ENCODE results near the gene PUSL1.
"Not testable (repeated sequence)": the region's sequence is repeated elsewhere in the genome, so short reads cannot be mapped to it uniquely, and the experiment has no call there.

Gene PUSL1

DNA sequence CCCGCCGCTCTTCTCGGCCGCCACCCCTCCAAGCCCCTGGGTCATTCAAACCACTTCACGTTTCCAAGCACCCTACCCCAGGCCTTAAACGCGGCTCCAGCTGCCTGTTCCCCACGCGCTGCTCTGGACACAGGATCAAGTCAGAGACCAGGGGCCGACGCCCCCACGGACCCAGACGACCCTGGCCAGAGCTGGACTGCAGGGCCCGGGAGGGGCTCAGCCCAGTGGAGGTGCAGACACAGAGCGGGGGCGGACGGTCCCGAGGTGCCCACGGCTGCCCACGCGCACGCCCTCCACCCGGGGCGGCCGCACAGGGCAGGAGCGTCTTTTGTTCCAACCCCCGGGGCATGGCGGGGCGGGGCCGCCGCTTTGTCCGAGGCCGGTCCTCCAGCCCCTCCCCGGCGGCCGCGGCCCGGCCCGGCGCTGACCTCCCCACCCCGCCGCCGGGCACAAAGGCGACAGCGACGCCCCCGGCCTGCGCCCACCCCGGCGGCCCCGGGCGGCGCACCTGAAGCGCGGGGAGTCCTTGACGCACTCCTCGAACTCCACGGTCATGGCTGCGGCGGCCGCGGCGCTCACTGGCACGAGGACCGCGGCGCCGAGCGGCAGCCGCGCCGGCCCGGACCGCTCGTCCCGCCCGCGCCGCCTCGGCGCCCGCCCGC lies 1.0 kb upstream of the PUSL1 start:
- DNase-seq (ENCODE audit: extremely low read depth in 1 of 2, low read depth in 1 of 2), result no peak

GRCh38 chr1:1308756-1309250 lies 406 bp downstream of the PUSL1 start:
- no peak for DNase-seq (ENCODE audit: extremely low read depth in 1 of 2, low read depth in 1 of 2)

DNA sequence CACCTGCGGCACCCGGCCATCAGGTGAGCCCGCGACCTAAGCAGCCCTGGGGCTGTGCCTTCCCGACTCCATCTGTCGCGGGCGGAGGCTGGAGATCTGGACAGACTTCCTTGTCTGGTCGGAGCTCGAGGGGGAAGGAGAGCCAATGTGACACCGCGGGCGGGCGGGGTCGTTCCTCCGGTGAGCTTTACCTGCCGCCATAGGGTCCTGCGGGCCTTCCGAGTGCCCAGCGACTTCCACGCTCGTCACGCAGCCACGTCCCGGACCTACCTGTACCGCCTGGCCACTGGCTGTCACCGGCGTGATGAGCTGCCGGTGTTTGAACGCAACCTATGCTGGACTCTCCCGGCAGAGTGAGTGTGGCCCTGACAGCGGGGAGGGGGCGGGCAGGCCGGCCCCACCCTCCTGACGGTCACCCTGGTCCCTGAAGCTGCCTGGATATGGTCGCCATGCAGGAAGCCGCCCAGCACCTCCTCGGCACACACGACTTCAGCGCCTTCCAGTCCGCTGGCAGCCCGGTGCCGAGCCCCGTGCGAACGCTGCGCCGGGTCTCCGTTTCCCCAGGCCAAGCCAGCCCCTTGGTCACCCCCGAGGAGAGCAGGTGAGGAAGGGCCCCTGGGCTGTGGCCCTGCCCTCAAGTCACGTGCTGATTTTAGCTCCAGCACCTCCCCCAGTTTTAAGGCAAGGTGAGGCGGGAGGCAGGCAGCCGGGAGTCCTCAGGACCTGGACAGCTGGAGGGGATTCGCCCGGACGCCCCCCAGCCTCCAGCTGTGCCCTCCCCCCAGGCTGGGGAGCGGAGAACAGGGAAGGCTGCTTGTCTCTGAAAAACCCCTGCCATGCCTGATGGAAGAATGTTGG lies 1.1 kb downstream of the PUSL1 start:
- DNase-seq (ENCODE audit: extremely low read depth in 1 of 2, low read depth in 1 of 2), result no peak

DNA sequence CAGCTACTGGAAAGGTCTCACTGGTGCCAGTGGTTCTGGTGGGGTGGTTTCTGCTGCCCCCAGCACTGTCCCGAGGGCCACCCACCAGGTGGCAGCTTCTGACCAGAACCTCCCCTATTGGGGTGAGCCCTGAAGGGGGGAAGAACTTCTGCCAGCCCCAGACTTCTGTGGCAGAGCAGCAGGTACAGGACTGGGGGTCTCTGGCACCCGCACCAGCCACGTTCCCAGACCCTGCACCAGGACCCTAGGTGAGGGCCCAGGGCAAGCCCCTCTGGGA lies 1.6 kb downstream of the PUSL1 start:
- no peak for DNase-seq (ENCODE audit: extremely low read depth in 1 of 2, low read depth in 1 of 2)

DNA sequence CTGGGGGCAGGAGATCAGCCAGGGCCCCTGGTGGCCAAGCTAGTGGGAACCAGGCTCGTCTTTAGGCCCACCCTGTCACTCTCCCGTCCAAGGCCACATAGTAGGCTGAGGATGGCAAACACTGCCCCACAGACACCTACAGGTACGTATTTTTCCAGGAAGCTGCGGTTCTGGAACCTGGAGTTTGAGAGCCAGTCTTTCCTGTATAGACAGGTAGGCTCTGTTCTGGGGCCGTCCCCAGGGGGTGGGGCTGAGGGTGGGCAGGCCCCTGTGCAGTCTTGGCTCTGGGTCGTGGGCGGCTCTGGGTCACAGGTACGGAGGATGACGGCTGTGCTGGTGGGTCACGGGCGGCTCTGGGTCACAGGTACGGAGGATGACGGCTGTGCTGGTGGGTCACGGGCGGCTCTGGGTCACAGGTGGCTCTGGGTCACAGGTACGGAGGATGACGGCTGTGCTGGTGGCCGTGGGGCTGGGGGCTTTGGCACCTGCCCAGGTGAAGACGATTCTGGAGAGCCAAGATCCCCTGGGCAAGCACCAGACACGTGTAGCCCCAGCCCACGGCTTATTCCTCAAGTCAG lies 2.2 kb downstream of the PUSL1 start:
- DNase-seq (ENCODE audit: extremely low read depth in 1 of 2, low read depth in 1 of 2), result no peak

DNA sequence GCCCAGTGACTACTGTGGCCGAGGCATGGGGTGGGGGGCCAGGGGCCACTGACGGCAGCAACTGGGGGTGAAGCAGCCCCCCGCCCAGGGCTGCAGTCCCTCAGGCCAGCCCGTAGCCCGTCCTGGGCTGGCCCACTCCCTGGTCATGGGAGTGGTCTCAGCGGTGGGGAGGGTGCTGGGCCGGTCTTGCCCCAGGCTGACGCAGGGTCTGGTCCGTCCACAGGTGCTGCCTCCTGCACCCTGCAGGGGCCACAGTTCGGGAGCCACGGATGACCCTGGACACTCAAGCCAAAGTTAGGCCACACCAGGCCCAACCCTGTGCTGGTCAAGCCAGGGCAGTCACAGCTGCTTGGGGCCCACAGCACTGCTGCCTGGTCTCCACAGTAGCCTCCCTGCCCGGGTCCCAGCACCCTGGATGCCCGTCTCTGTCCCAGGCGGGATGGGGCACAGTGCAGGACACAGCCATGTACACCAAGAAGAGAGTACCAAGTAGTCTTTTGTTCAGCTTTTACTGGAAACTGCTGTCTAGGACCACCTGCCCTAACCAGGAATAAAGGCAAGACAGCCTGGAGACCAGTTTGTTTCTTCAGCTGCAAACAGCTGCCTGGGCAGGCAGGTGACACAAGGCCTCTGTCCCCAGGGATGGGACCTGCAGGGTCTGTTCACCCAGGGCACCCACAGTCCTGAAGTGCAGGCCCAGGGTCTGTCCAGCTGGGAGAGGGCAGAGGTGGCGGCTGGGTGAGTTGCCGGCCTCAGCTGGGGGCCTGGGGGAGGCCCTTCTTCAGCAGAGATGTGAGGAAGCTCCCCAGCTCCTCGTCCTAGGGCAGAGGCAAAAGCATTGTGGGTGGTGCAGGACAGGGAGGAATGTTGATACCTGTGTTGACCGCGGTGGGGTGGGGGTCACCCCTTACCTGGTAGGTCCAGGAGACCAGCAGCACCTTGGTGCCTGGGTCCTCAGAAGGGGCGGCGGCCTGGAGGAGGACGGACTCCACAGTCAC lies 3.0 kb downstream of the PUSL1 start:
- DNase-seq (ENCODE audit: extremely low read depth in 1 of 2, low read depth in 1 of 2), result no peak

GRCh38 chr1:1312450-1313314 lies 4.3 kb downstream of the PUSL1 start:
- DNase-seq (ENCODE audit: extremely low read depth in 1 of 2, low read depth in 1 of 2), result no peak

GRCh38 chr1:1313500-1314236 lies 5.3 kb downstream of the PUSL1 start:
- no peak for DNase-seq (ENCODE audit: extremely low read depth in 1 of 2, low read depth in 1 of 2)

GRCh38 chr1:1314237-1314586 lies 5.8 kb downstream of the PUSL1 start:
- no peak for DNase-seq (ENCODE audit: extremely low read depth in 1 of 2, low read depth in 1 of 2)

- DNase-seq (ENCODE audit: extremely low read depth in 1 of 2, low read depth in 1 of 2), result no peak
These were observed 6.4 kb downstream of the PUSL1 start for GRCh38 chr1:1314678-1315335.

DNA sequence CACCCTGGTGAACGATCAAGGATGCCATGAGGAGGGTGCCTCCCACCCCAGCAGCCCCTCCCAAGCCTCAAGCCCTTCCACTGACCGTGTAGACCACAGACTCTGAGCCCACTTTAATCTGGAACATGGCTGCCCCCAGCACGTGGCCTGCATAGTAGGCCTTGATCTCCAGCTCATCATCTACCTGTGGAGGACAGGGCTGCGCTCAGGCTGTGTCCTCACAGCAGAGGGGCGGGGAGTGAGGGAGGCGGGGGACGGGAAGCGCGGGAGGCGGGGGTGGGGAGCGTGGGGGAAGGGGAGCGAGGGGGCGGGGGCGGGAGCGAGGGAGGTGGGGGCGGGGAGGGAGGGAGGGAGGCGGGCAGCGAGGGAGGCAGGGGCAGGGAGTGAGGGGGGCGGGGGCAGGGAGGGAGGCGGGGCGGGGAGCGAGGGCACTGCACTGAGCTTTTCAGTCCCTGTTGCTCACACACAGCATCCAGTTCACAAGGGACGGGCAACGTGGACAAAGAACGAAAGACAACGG lies 7.1 kb downstream of the PUSL1 start:
- DNase-seq (ENCODE audit: extremely low read depth in 1 of 2, low read depth in 1 of 2), result no peak

DNA sequence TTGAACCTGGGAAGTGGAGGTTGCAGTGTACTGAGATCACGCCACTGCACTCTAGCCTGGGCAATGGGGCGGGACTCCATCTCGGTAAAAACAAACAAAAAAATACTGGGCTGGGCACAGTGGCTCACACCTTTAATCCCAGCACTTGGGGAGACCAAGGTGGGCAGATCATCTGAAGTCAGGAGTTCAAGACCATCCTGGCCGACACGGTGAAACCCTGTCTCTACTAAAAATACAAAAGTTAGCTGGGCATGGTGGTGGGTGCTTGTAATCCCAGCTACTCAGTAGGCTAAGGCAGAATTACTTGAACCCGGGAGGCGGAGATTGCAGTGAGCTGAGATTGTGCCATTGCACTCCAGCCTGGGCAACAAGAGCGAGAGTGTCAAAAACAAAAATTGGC lies 7.8 kb downstream of the PUSL1 start:
- not testable (repeated sequence) for DNase-seq (ENCODE audit: extremely low read depth in 1 of 2, low read depth in 1 of 2)

DNA sequence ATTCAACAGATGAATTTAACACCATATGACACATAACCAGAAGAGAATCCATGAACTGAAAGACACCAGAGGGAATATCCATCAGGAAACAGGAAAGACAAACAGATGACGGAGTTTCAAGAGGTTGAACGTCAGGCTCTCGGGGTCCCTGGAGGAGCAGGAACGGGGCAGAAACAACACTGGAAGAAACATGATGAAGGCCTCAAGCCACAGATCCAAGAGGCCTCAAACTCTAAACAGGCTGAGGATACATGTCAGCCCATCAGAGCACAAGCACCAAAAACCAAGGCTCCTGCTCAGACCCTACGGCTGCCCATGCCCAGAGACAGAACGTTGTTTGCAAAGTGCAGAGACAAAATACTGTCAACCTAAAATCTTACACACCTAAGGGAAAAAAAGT lies 9.0 kb downstream of the PUSL1 start:
- no peak for DNase-seq (ENCODE audit: extremely low read depth in 1 of 2, low read depth in 1 of 2)

DNA sequence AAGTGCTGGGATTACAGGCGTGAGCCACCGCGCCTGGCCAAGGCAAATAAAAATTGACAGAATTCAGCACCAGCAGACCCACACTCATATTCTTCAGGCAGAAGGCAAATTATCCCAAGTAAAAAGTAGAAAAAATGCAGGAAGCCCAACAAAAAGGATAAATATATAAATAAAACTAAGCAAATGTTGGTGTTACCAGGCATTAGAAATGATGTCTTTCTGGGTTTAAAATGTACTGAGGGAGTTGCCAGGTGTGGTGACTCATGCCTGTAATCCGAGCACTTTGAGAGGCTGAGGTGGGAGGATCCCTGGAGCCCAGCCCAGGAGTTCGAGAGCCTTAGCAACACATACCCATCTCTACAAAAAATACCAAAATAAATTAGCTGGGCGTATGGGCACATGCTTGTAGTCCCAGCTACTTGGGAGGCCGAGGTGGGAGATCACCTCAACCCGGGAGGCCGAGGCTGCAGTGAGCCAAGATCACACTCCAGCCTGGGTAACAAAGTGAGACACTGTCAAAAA lies 9.8 kb downstream of the PUSL1 start:
- no peak for DNase-seq (ENCODE audit: extremely low read depth in 1 of 2, low read depth in 1 of 2)

- no peak for DNase-seq (ENCODE audit: extremely low read depth in 1 of 2, low read depth in 1 of 2)
These were observed 10.6 kb downstream of the PUSL1 start for GRCh38 chr1:1318777-1319645.

DNA sequence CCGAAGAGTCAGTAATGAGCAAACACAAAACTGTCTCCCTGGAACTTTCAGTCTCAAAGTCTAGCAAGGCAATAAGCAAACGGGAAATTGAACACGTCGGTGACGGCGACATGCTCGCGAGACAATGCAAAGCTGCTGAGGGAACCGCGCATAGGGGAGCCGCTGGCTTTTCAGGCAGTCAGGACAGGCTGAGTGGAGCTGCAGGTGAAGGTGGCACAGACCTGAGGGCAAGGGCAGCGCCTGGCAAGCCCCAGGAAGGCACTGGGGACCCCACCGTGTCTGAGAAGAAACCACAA lies 11.2 kb downstream of the PUSL1 start:
- DNase-seq (ENCODE audit: extremely low read depth in 1 of 2, low read depth in 1 of 2), result no peak

DNA sequence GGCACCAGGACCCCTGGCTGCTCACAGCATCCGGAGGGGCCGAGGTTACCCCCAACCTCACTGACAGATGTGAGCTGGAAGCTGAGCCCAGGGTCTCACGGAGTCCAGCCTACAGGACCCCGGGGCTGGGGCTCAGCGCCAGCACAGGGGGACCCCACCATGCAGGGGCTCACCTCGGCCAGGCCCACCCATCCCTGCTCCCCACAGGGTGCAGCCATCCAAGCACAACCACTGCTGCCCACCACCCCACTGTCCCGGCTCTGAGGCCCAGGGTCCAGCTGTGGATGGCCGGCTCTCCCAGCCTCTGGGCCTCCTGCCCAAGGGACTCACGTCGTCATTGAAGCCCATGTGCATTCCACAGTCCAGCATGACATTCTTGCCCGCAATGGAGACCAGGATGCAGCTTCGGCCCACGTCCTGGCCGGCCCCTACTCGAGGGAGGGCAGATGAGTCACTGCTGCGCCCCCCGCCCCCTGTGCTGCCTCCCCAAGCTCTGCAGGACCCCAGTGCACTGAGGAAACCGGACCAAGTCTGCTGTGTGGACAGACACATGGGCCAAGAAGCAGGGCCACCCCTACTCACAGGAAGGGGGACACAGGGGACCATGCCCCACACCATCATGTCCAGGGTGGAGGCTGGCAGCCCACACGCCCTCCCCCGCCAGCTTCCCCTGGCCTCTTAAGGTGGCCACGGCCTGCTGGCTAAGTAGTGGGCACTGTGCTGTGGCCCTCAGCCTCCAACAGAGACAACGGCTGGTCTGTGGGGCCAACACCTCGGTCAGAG lies 12.5 kb downstream of the PUSL1 start:
- no peak for DNase-seq (ENCODE audit: extremely low read depth in 1 of 2, low read depth in 1 of 2)
